IMR-90 (cell line): ENCODE results near the gene SPTB. TPM values are rescaled to one million over a fixed set of nuclear protein-coding genes. Genes with fewer than 3 reads are reported as not detected.

Experiments used
- ATAC-seq: fragments of 200-7000 bp; cut with Tn5 transposase; 2 replicates; pipeline ENCODE4 v1.9.1; 2020; ENCODE audit warnings: low read depth, mild to moderate bottlenecking, moderate library complexity
- BruUV-seq: library from RNA; stranded (reverse); fragments of 400-500 nt; replicated peaks from 2 replicates; lab custom pipeline; 2021; lab: Mats Ljungman, UMichigan
- CTCF ChIA-PET: fragments of 300-600 bp; formaldehyde crosslinking; extraction: SDS; loops from one replicate; lab custom pipeline; 2021; ENCODE audit warnings: antibody characterized with exemption; lab: Yijun Ruan, JAX
- POLR2A ChIA-PET: fragments of 300-600 bp; sonication (Branson Sonifier 250); formaldehyde crosslinking; loops from one replicate; lab custom pipeline; 2022; ENCODE audit warnings: antibody characterized with exemption; ENCODE audit not compliant: unreplicated experiment; lab: Charles Lee
- DNase-seq: peaks from one replicate; pipeline ENCODE4 v3.0.0; 2013
- H2AFZ ChIP-seq: replicated peaks from 2 replicates; pipeline ENCODE3; 2013; ENCODE audit warnings: low read length, mild to moderate bottlenecking; ENCODE audit not compliant: poor library complexity
- H2AK5ac ChIP-seq: 2 replicates; pipeline ENCODE4 v1.6.1; 2013; ENCODE audit warnings: low read depth, low read length, inconsistent platforms
- H2AK9ac ChIP-seq: replicated peaks from 2 replicates; pipeline ENCODE3; 2013; ENCODE audit warnings: mild to moderate bottlenecking, low read depth, low read length, moderate library complexity; ENCODE audit not compliant: poor library complexity
- H2BK120ac ChIP-seq: 2 replicates; pipeline ENCODE4 v1.6.1; 2013; ENCODE audit warnings: low read depth, low read length, inconsistent platforms
- H2BK15ac ChIP-seq: 3 replicates; pipeline ENCODE4 v1.6.1; 2013; ENCODE audit warnings: low read depth, low read length, inconsistent platforms
- H2BK20ac ChIP-seq: 2 replicates; pipeline ENCODE4 v1.6.1; 2013; ENCODE audit warnings: low read depth, mild to moderate bottlenecking, inconsistent platforms, low read length, moderate library complexity
- H2BK5ac ChIP-seq: 2 replicates; pipeline ENCODE4 v1.6.1; 2013; ENCODE audit warnings: mild to moderate bottlenecking, low read depth, low read length, inconsistent platforms; ENCODE audit not compliant: poor library complexity, severe bottlenecking
- H3K14ac ChIP-seq: replicated peaks from 2 replicates; pipeline ENCODE4 v1.6.1; 2013; ENCODE audit warnings: low read depth, low read length, inconsistent platforms
- H3K18ac ChIP-seq: 2 replicates; pipeline ENCODE4 v1.6.1; 2013; ENCODE audit warnings: low read depth, low read length, control low read depth
- H3K23ac ChIP-seq: 2 replicates; pipeline ENCODE4 v1.6.1; 2013; ENCODE audit warnings: low read depth, low read length, inconsistent platforms
- H3K27ac ChIP-seq: 2 replicates; pipeline ENCODE4 v1.5.1; 2013; ENCODE audit warnings: mild to moderate bottlenecking, control low read depth, low read length; ENCODE audit not compliant: insufficient read depth
- H3K27me3 ChIP-seq: 2 replicates; pipeline ENCODE4 v1.6.1; 2013; ENCODE audit warnings: low read length; ENCODE audit not compliant: control insufficient read depth, insufficient read depth
- H3K36me3 ChIP-seq: 2 replicates; pipeline ENCODE4 v1.6.1; 2013; ENCODE audit warnings: low read length, mixed read lengths; ENCODE audit not compliant: control insufficient read depth, insufficient read depth
- H3K4ac ChIP-seq: 2 replicates; pipeline ENCODE4 v1.6.1; 2013; ENCODE audit warnings: low read depth, low read length, inconsistent platforms
- H3K4me1 ChIP-seq: 2 replicates; pipeline ENCODE4 v1.6.1; 2013; ENCODE audit warnings: low read length, mixed read lengths; ENCODE audit not compliant: control insufficient read depth, insufficient read depth
- H3K4me2 ChIP-seq: 2 replicates; pipeline ENCODE4 v1.6.1; 2013; ENCODE audit warnings: low read depth, mild to moderate bottlenecking, control low read depth, low read length, moderate library complexity
- H3K4me3 ChIP-seq: 2 replicates; pipeline ENCODE4 v1.5.1; 2013; ENCODE audit warnings: low read depth, mild to moderate bottlenecking, control low read depth, low read length, moderate library complexity; ENCODE audit not compliant: insufficient read depth
- H3K56ac ChIP-seq: 2 replicates; pipeline ENCODE4 v1.6.1; 2013; ENCODE audit warnings: low read length, inconsistent platforms; ENCODE audit not compliant: insufficient read depth; ENCODE audit errors: extremely low read depth
- H3K79me1 ChIP-seq, 2 experiments: 2 replicates each; pipeline ENCODE4 v1.6.1; 2013; ENCODE audit warnings: low read length in 2 of 2, inconsistent platforms in 1 of 2, low read depth in 1 of 2
- H3K9ac ChIP-seq: 2 replicates; pipeline ENCODE4 v1.6.1; 2013; ENCODE audit warnings: low read depth, low read length, control low read depth
- H3K9me1 ChIP-seq: 2 replicates; pipeline ENCODE4 v1.6.1; 2013; ENCODE audit warnings: low read length, inconsistent platforms; ENCODE audit not compliant: insufficient read depth
- H3K9me3 ChIP-seq: 2 replicates; pipeline ENCODE4 v1.6.1; 2013; ENCODE audit warnings: low read length; ENCODE audit not compliant: control insufficient read depth, insufficient read depth
- H4K20me1 ChIP-seq: 2 replicates; pipeline ENCODE4 v1.6.1; 2013; ENCODE audit warnings: low read length, inconsistent platforms; ENCODE audit not compliant: insufficient read depth
- H4K5ac ChIP-seq: 2 replicates; pipeline ENCODE4 v1.6.1; 2013; ENCODE audit warnings: mild to moderate bottlenecking, low read depth, low read length, control low read depth
- H4K8ac ChIP-seq, 2 experiments: 2 replicates each; pipeline ENCODE4 v1.6.1; 2013; ENCODE audit warnings: low read depth in 2 of 2, low read length in 2 of 2, control low read depth in 1 of 2, inconsistent platforms in 1 of 2
- H4K91ac ChIP-seq: 2 replicates; pipeline ENCODE4 v1.6.1; 2013; ENCODE audit warnings: low read depth, low read length, inconsistent platforms; ENCODE audit not compliant: insufficient read depth
- BHLHE40 ChIP-seq: fragments of 150-350 bp; IDR thresholded peaks from 2 replicates; pipeline ENCODE4 v1.6.1; 2016; ENCODE audit warnings: mild to moderate bottlenecking, low read depth, low read length
- CEBPB ChIP-seq: IDR thresholded peaks from 2 replicates; pipeline ENCODE4 v1.6.1; 2012; ENCODE audit warnings: low read depth, low read length, improper control_type of control experiment
- CHD1 ChIP-seq: IDR thresholded peaks from 2 replicates; pipeline ENCODE4 v1.6.1; 2012; ENCODE audit warnings: low read depth, low read length, improper control_type of control experiment
- CTCF ChIP-seq: conservative IDR thresholded peaks from 2 replicates; pipeline ENCODE4 v1.5.1; 2012; ENCODE audit warnings: mild to moderate bottlenecking, low read depth, low read length, improper control_type of control experiment
- ELK1 ChIP-seq: fragments of 150-350 bp; IDR thresholded peaks from 2 replicates; pipeline ENCODE4 v1.6.1; 2016; ENCODE audit warnings: low read depth, mild to moderate bottlenecking, low read length, moderate library complexity, borderline replicate concordance
- MAZ ChIP-seq: IDR thresholded peaks from 2 replicates; pipeline ENCODE4 v1.6.1; 2012; ENCODE audit warnings: low read depth, mild to moderate bottlenecking, low read length, improper control_type of control experiment, moderate library complexity, borderline replicate concordance
- MXI1 ChIP-seq: IDR thresholded peaks from 2 replicates; pipeline ENCODE4 v1.6.1; 2012; ENCODE audit warnings: low read depth, mild to moderate bottlenecking, low read length, moderate library complexity, borderline replicate concordance
- RAD21 ChIP-seq: IDR thresholded peaks from 2 replicates; pipeline ENCODE4 v1.6.1; 2012; ENCODE audit warnings: low read length, improper control_type of control experiment
- RFX5 ChIP-seq: IDR thresholded peaks from 2 replicates; pipeline ENCODE4 v1.8.0; 2012; ENCODE audit warnings: low read depth, mild to moderate bottlenecking, low read length, moderate library complexity
- WGBS, 2 experiments: methylation state at CpG; one replicate each; pipeline versions ENCODE4 v1.1.5 to v1.1.7; 2013; ENCODE audit warnings: missing lambda C conversion rate in 2 of 2; ENCODE audit not compliant: insufficient read length in 1 of 2; ENCODE audit errors: extremely low coverage in 2 of 2; 5-methylcytosine and 5-hydroxymethylcytosine counted together
- dilution Hi-C: fragments of 300-500 bp; cut with HindIII; formaldehyde crosslinking; loops from one replicate; pipeline ENCODE4 v1.14.3; 2018; ENCODE audit warnings: low sequenced_read_pairs; ENCODE audit not compliant: unreplicated experiment
- in situ Hi-C: fragments of 300-500 bp; cut with MboI; formaldehyde crosslinking; loops from 3 replicates; pipeline ENCODE4 v1.14.3; 2019; ENCODE audit warnings: low sequenced_read_pairs, inconsistent platforms, mixed read lengths
- intact Hi-C: fragments of 100-400 bp; cut with micrococcal nuclease; formaldehyde crosslinking; loops from 2 replicates; pipeline ENCODE4 v1.10.0; 2022
- polyA plus RNA-seq, 3 experiments: library from polyadenylated mRNA; depleted of rRNA; stranded (reverse); fragments of >200 nt; gene quantifications; 2 replicates each; pipeline ENCODE4 v1.2.3, GENCODE V29; 2012; ENCODE audit warnings: low replicate concordance in 1 of 3
- total RNA-seq: library from RNA; depleted of rRNA; stranded (reverse); fragments of >200 nt; gene quantifications from 2 replicates; pipeline ENCODE4 v1.2.3, GENCODE V29; 2012

Gene SPTB
- total and polyA plus RNA-seq, 2 of the 4 experiments (the other 2 are of a cell fraction), result under 0.01 to 0.07 TPM

DNA sequence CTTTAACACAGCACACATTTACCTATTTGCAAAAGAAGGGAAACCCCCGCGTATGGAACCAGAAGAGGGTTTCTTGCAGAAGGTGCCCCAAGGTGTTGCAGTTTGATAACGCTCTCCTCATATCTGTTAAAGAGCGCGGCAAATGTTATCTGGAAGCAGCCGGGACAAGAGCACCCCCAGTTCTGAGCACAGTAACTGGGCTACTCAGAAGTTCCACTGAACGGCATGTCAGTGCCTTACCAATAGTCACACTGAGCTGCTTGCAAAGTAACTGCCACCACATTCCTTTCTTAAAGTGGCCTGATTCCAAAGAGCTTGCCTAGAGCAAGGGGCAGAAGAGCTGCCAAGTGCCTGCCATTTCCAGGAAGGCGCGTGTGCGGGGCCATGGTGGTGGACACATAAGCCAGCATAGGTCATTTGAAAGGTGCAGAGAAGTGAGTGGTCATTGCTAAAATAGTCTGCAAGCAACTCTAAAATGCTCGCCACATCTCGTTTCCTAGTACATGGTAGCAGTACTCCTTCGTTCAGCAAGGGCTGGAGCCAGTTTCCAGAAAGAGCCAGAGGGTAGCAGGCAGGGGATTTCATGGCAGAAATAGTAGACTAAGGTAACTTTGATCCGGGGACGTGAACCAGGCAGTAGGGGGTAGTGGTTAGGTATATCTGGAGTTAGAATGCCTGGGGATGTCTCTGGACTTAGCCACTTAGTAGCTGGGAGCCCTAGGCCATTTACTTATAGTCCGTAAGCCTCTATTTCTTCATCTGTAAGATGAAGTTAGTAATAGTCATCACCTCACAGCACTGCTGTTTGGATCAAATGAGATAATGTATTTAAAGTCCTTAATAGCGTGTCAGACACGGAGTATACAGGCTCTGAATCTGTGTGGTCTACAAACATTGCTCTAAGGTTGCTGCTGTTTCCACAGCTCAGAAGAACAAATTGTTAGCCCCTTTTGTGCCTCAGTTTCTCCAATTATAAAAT lies 37.6 kb downstream of the SPTB start:
- Histone ChIP-seq H3K56ac (no peak overlapping the region), H2AK9ac (no peak overlapping the region), H3K4ac (no peak overlapping the region), H2BK20ac (no peak overlapping the region), H3K9me3 (no peaks in the 10 kb centered on the region), H2BK5ac (no peak overlapping the region), H3K4me2 (no peak overlapping the region), H3K23ac (no peak overlapping the region), H2BK15ac (no peak overlapping the region), H3K36me3 (no peaks in the 10 kb centered on the region), H3K9ac (no peak overlapping the region), H4K8ac (no peak overlapping the region), H2AFZ (no peak overlapping the region), H4K20me1 (no peaks in the 10 kb centered on the region), H3K27me3 (peaks cover 37% of the 10 kb centered on the region), H4K91ac (no peak overlapping the region), H3K14ac (no peak overlapping the region), H2AK5ac (no peak overlapping the region), H4K5ac (no peak overlapping the region), H3K9me1 (no peaks in the 10 kb centered on the region; the same call in 1 of the 2 replicates), H3K79me1 (no peaks in the 10 kb centered on the region), H3K27ac (no peak overlapping the region), H3K4me3 (no peak overlapping the region), H2BK120ac (no peak overlapping the region), H3K18ac (no peak overlapping the region), H3K4me1 (peaks cover 2% of the 10 kb centered on the region)
- POLR2A ChIA-PET, result no interaction called here
- in situ Hi-C loops (no loop called here), dilution Hi-C loops (no loop called here), intact Hi-C loops (no loop called here)
- CTCF ChIA-PET, result interaction anchor here (0.6 to 1.4 kb wide), 3 partner anchors 13 to 25 kb away, joined by 3 to 6 read pairs (median 4); no protein-coding TSS in a partner anchor
- DNase-seq (no peak), ATAC-seq (no peak)
- WGBS, 2 experiments, result 74% methylated on average over 8 of the region's 18 CpGs; no CpG with 5 or more reads in 1 of the 2 experiments
- TF ChIP-seq MAZ, result no peak
- TF ChIP-seq MXI1, result no peak
- no peak for TF ChIP-seq RFX5
- TF ChIP-seq RAD21, result no peak
- TF ChIP-seq ELK1, result no peak
- no peak for TF ChIP-seq CHD1
- TF ChIP-seq CEBPB, result no peak
- TF ChIP-seq BHLHE40, result no peak
- no peak for TF ChIP-seq CTCF
- BruUV-seq, result no TSS peak
